HG02642 (cell line): ENCODE results near the gene ATP2A2.
"Not testable (repeated sequence)": the region's sequence is repeated elsewhere in the genome, so short reads cannot be mapped to it uniquely, and the experiment has no call there.

Experiments
- ATAC-seq: cut with Tn5 transposase; IDR thresholded peaks from one replicate; pipeline ENCODE4 v1.9.1; 2021; ENCODE audit warnings: mild to moderate bottlenecking; ENCODE audit not compliant: unreplicated experiment, poor library complexity

Gene ATP2A2

DNA sequence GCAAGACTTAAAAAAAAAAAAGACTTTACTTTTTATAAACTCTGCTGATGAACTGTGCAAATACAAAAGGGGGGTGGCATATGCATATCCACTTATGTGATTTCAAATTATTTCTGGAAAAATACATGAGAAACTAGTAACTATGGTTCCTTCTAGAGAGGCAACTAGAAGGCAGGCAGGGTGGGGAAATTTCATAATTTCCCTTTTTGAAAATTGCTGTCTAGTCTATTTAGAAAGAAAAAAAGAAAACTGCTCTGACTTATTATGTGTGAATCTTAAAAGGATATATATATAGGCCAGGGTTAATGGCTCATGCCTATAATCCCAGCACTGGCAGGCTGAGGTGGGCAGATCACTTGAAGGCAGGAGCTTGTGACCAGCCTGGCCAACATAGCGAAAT lies 80.2 kb downstream of the ATP2A2 start:
- ATAC-seq = no peak

DNA sequence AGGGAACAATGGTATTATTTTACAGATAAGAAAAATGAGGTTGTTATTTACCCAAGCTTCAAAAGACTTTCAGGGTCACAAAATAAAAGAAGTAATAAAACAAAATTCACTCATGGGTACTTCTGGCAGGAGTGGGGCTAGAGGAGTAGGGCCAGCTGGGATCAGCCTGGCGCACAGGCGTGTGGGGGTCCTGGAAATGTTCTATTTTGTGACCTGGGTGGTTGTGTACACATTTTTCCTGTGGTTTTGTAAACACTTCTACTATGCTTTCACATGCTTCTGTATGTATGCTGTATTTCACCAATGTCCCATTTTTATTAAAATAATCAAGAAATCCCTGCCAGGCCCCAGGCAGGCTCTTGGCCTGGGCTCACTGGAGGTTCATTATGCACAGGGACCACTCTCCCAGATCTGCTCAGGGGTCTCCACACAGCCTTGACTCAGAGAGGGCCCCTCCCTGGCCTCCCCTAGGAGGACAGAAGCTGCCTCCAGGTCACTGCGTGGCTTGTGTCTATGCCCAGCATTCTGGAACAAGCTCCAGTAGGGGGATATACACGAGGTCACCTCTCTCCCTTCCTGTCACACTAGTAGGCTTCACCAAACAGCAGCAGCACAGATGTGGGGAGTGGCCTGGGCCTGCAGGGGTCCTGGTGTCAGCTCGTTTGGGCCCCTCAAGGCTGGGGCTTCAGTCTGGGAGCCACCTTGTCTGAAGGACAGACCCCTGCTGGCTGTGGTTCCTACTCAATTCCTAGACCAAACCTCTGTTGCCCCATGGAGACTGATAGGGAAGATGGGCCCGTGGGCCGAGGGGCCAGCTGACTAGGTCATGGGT lies 84.7 kb downstream of the ATP2A2 start:
- no peak for ATAC-seq

DNA sequence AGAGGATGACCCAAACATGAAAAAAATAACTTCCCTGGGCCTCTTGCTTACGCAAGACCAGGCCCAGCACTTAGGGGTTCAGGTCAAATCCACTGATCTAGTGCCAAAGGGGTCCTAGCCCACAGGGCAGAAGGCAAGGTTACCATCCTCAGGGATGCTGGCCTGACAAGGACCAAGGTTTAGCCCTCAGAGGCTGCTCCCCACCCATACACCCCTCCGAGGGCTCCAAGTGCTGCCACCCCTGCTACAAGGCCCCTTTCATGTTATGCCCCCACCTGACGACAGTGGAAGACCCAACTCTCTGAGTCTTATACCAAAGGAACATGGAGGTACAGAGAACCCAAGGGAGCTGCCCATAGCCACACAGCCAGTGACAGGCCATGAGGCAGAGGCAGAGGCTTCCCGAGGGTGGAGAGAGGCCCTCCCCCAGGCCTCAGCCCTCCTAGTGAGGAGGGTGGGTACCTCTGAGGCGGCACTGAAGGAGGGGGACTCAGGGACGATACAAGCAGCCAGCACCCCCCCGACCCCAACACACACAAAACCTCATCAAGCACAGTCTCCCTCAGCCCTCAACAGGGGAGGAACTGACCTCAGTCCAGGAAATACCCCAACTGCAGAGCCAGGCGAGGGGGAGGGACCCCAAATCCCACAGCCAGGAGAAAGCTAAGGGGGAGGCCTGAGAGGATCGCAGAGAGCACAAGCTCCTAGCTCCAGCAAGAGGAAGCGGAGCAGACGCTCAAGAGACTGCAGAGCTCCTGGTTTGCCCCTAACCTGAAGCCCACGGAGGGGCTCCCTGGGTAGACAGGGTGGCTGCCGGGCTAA lies 85.5 kb downstream of the ATP2A2 start:
- no peak for ATAC-seq

DNA sequence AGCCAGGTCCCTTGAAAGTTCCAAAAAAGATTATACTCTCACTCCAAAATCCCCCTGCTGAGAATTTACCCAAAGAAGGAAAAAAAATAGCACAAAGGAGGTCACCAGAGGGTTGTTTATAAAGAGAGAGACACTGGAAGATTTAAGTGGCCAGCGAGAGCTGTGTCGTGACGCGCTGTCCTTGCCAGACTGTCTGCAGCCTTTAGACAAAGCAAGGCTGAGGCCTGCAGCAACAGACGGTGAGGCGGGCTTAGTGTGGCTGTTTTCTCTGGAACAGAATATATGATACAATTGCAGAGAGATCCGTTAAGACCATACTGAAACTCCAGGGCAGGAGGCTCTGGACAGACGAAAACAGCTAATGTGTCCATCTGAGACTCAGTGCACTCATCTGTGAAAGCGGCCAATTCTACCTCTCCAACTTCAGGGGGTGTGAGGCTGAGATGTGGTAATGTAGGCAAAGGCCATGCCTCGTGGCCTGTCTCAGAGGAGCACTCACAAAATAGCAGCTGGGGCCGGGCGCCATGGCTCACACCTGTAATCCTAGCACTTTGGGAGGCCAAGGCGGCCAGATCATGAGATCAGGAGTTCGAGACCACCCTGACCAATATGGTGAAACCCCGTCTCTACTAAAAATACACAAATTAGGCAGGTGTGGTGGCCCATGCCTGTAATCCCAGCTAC lies 86.3 kb downstream of the ATP2A2 start:
- no peak for ATAC-seq

DNA sequence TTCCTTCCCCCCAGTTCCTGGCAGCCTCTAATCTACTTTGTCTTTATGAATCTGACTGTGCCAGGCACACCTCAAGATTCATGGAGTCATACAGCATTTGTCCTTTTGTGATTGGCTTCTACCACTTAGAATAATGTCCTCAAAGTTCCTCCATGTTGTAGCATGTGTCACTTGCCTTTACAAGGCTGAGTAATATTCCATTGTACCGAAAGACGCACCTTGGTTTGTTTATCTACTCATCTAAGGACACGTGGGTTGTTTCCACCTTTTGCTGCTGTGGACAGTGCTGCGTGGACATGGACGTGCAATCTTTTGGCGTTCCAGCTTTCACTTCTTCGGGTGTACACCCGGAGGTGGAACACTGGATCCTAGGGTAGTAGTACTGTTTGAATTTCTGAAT lies 88.9 kb downstream of the ATP2A2 start:
- no peak for ATAC-seq

DNA sequence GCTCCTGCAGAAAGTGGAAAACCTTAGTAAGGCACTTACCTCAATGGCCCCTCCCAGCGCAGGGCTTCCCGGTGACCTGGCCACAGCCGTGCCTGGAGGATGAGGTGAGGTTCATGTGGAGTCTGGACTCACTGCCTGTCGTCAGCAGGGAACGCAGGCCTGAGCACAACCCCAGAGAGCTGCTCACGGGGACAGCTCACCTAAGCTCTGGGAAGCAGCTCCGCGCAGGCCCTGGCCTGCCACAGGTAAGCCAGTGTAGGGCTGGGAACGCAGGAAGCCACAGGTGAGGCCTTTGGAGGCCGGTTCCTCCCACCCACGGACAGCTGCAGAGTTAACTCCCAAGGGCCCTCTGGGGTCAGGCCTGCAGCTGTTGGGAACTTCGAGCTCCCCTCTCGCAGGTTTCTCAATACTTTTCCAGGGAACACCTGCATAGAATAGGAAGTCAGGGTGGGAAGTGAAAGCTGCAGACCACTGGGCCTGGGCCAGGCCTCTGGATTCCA lies 89.7 kb downstream of the ATP2A2 start:
- peak; percentile 15 for ATAC-seq

DNA sequence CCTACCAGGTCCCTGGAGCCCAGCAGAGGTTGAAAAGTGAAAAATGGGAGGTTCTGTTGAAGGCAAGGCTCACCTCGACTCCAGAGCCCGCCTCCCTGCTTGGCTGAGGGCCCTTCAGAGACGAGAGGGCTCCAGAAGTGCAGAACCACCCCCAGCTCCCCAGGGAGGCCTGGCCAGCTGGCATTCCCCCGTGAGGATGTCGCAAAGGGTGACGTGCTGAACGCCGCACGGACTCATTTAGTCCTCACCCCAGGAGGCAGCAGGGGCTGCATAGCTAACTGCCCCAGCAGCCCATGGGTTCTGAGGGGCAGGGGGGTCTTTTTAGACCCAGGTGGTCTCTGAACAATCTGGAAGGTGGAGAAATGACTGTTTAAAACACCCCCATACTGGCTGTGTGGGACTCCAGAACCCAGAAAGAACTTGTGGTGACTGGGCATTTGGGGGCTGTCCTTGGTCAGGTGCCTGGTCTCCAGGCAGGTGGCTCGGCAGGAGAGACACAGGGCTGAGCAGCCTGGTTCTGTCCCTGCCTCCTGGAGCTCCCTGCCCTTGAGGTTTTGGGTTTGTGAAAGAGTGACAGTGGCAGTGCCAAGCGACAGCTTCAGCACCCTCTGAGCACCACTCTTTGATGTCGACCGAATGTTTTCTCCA lies 90.5 kb downstream of the ATP2A2 start:
- ATAC-seq = peak; percentile 75

DNA sequence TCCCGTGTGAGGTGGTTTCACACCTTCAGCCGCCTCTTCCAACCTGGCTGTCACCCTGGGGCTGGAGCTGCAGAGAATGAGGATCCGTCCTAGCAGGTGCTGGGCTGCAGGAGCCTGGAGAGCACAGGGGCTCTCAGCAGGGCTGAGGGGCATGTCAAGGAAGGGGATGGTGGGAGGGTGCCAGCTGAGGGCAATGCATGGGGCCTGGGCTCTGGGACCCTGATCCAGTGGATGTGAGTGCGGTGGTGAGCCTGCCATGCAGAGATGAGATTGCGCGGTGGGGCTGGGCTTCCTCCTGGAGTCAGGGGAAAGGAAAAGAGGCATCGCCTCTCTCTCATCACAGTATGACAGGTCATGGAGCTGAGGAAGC lies 91.0 kb downstream of the ATP2A2 start:
- ATAC-seq = no peak

DNA sequence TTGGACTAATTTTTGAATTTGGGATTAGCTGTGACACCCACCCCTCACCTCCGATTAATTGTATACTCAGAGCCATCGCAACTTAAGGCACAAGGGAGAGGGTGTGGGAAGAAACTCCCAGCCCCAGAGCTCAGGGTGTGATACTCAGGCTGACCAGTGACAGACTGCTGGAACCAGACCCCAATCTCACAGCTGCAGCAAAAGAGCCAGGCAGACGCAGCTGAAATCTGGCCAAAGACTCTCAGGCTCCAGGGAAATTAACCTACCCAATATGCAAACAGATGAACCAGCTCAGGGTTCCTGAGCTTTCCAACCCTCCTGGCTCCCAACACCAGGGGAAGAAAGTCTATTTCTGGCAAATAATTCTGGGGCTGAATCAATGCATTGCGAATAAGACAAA lies 92.0 kb downstream of the ATP2A2 start:
- no peak for ATAC-seq

DNA sequence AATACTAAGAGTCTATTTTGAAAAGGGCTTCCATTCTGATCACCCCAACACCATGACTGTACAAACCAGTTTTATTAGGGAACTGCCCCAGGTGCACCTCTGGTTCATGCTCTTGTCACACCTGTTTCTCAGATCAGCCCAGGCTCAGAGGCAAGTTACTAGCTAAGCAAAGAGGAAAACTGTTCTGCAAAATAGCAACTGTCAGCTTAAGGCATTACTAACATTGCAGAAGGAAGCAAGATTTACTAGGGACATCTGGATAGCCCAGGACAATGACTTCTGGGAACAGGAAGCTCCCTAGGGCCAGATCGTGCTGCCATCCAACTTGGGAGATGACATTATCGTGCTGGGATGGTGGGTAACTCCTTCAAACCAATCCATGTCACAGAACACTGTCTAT lies 92.4 kb downstream of the ATP2A2 start:
- no peak for ATAC-seq

DNA sequence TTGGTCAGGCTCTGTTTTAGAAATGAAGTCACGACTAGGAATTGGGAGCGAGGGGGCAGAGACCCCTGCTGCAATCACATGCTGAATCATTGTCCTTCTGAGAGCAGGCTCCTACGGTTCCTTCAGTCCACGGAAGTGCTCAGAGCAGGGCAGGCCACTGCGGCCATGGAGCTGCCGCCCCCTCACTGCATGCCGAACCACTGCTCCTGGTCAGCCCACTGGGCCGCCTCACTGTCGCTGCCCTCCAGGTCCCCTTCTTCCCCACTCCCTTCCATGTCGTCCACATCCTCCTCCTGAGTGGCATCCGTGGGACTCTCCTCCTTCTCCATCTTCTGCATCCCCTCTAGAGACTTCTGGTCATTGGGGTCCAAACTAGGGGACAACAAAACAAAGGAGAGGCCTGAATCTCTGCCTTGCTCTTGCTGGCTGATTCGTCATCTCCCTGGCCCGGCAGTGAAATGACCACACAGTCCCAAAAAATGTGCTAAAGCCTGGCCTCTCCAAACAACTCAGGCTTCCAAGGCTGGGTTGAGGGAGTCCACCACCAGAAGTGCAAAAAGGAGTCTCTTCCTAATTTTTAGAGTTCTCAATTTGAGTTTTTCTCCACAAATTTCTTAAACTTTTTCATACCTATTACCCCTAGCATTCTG lies 93.0 kb downstream of the ATP2A2 start:
- ATAC-seq = no peak

DNA sequence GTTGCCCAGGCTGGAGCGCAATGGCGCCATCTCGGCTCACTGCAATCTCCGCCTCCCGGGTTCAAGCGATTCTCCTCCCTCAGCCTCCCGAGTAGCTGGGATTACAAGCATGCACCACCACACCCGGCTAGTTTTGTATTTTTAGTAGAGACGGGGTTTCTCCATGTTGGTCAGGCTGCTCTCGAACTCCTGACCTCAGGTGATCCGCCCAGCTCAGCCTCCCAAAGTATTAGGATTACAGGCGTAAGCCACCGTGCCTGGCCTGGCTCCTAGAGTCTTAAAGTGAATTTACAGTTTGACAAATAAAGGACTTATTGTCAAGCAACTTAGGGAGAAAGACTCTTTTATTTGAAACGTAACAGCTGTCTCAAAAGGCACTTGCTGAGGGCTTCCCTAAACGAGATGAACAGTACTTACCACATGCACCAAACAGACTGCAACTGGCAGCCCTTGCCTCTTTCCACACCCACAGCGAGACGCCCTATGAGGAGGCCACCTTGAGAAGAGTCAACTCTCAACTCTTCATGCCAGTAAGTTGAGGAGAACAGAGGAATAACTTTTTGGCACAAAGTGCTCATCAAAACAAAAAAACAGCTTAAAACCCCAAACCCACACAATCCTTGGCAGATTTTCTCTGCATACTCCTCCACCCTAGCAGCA lies 97.2 kb downstream of the ATP2A2 start:
- ATAC-seq = not testable (repeated sequence)

DNA sequence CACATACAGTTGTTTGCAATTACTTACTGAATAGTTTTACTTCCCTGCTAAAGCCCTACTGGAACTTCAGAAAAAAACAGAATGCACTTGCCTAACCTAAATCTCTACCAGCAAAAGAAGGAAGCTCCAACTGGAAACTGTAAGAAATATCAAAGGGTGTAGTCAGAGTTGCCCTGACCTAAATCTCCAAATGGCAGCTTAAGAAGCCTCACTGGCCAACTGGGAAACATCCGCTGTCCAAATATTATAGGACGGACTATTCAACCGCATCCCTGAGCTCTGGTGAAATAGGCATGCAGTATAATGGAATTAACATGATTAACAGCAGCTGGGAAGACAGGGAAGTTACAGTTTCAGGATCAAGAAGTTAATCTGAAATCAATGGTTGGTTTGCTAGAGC lies 98.2 kb downstream of the ATP2A2 start:
- no peak for ATAC-seq

DNA sequence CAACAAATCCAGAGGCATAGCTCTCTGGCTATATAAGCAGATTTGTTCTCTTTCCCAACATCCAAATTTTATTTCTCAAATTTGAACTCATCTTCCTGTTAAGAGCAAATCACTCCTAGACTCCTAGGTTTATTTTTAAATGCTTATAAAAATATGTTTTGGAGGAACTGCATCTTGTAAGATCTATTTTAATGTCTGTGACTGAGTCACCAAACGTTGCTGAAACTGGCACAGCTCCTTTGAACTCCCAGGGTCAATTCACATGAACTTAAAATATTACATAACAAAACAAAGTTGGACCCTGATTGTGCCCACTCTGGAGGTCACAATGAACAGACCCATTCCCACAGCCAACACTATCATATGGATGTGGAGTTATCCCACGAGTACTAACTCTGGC lies 98.6 kb downstream of the ATP2A2 start:
- ATAC-seq = no peak

DNA sequence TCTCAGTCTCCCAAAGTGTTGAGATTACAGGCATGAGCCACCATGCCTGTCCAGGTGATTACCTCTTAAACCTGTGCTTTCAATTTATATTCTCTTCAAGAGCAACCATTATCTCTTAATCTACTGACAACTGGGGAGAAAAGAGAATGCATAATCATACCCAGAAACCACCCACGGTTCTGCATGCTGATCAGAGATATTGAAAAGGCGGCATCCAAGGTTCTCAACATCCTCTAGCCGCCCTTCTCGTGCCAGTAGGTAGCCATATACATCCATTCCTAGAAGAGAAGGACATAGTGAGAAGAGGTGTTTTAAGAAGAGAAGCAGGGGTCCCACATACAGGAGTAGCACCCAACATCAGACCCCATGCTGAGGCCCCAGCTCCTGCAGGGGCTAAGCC lies 101.6 kb downstream of the ATP2A2 start:
- ATAC-seq = no peak
